ENCODE results near the gene ABHD12B. TPM values are rescaled to one million over a fixed set of nuclear protein-coding genes. Genes with fewer than 3 reads are reported as not detected.

ABHD12B gene
- total and polyA plus RNA-seq, 2 of the 13 experiments (the other 11 are each of a cell fraction or from before 2014, with no cell fraction given), result not detected

DNA sequence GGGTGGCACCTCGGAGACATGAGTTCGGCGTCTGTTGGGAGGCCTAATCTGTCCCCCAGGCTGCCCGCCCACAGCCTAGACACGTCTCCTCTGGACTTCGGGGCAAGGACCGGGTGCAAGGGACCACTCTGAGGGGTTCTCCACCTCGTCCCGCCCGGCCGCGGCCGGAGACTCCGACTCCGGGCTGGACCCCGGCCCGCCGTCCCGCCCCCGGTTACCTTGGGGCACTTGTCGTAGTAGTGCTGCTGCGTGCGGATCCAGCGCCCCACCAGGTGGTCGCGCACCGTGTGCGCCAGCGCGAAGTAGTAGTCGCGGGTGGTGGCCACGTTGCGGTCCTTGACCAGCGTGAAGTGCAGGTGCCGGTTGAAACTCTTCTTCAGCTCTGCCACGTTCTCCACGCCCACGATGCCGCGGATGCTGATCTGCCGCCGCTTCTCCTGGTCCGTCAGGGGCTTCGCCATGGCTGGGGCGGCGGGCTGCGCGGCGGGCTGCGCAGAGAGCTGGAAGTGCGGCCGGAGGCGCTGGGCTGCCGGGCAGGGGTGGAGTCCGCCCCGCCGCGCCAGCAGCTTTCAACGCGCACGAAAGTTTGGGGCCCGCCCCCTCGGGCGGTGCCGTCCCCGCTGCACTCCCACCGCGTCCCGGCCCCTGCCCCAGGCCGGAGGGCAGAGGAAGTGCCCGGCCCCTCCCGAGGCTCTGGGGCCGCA, 72.2 kb downstream of the ABHD12B start, which contains the start of gene PYGL (continued):
- TF ChIP-seq, protein P1, sequence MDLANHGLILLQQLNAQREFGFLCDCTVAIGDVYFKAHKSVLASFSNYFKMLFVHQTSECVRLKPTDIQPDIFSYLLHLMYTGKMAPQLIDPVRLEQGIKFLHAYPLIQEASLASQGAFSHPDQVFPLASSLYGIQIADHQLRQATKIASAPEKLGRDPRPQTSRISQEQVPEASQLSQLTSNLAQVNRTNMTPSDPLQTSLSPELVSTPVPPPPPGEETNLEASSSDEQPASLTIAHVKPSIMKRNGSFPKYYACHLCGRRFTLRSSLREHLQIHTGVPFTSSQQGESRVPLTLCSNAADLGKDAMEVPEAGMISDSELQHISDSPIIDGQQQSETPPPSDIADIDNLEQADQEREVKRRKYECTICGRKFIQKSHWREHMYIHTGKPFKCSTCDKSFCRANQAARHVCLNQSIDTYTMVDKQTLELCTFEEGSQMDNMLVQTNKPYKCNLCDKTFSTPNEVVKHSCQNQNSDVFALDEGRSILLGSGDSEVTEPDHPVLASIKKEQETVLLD (CRISPR knock-in tag; IDR thresholded peaks at IDR 0.05; ENCODE audit: low read depth), result peak; percentile 53; the same call in 1 of the 2 replicates
- TF ChIP-seq KMT2A (CRISPR knock-in tag; IDR thresholded peaks at IDR 0.05) (no peak), ZNF30 (CRISPR knock-in tag; IDR thresholded peaks at IDR 0.05) (no peak), KDM5B (CRISPR knock-in tag; IDR thresholded peaks at IDR 0.05; ENCODE audit: borderline replicate concordance) (peak; percentile 89), ZNF552 (CRISPR knock-in tag; IDR thresholded peaks at IDR 0.05; ENCODE audit: borderline replicate concordance) (no peak), RARA (CRISPR knock-in tag; IDR thresholded peaks at IDR 0.05) (no peak; the same call in 1 of the 2 replicates), ZNF253 (CRISPR knock-in tag; IDR thresholded peaks at IDR 0.05; ENCODE audit: borderline replicate concordance) (peak; percentile 64; the same call in 1 of the 2 replicates), ZSCAN12 (CRISPR knock-in tag; IDR thresholded peaks at IDR 0.05) (0 out of 2 replicates have a peak, but pooled peaks have one; percentile 61), ZNF775 (CRISPR knock-in tag; IDR thresholded peaks at IDR 0.05; ENCODE audit: borderline replicate concordance) (no peak), ZSCAN21 (CRISPR knock-in tag; IDR thresholded peaks at IDR 0.05; ENCODE audit: borderline replicate concordance) (peak; percentile 81), RFXANK (CRISPR knock-in tag; IDR thresholded peaks at IDR 0.05) (no peak), MAFK (conservative IDR thresholded peaks at IDR 0.05 in 1 of 2, IDR thresholded peaks at IDR 0.05 in 1 of 2; ENCODE audit: low read length in 2 of 2) (no peak), ZNF101 (CRISPR knock-in tag; IDR thresholded peaks at IDR 0.05; ENCODE audit: borderline replicate concordance, low read depth) (no peak), POLR2G (IDR thresholded peaks at IDR 0.05; ENCODE audit: low read depth, low read length) (peak; percentile 82; the same call in 1 of the 2 replicates), ZNF672 (CRISPR knock-in tag; IDR thresholded peaks at IDR 0.05) (no peak), GZF1 (CRISPR knock-in tag; IDR thresholded peaks at IDR 0.05) (no peak)
- TF ChIP-seq, protein P2, sequence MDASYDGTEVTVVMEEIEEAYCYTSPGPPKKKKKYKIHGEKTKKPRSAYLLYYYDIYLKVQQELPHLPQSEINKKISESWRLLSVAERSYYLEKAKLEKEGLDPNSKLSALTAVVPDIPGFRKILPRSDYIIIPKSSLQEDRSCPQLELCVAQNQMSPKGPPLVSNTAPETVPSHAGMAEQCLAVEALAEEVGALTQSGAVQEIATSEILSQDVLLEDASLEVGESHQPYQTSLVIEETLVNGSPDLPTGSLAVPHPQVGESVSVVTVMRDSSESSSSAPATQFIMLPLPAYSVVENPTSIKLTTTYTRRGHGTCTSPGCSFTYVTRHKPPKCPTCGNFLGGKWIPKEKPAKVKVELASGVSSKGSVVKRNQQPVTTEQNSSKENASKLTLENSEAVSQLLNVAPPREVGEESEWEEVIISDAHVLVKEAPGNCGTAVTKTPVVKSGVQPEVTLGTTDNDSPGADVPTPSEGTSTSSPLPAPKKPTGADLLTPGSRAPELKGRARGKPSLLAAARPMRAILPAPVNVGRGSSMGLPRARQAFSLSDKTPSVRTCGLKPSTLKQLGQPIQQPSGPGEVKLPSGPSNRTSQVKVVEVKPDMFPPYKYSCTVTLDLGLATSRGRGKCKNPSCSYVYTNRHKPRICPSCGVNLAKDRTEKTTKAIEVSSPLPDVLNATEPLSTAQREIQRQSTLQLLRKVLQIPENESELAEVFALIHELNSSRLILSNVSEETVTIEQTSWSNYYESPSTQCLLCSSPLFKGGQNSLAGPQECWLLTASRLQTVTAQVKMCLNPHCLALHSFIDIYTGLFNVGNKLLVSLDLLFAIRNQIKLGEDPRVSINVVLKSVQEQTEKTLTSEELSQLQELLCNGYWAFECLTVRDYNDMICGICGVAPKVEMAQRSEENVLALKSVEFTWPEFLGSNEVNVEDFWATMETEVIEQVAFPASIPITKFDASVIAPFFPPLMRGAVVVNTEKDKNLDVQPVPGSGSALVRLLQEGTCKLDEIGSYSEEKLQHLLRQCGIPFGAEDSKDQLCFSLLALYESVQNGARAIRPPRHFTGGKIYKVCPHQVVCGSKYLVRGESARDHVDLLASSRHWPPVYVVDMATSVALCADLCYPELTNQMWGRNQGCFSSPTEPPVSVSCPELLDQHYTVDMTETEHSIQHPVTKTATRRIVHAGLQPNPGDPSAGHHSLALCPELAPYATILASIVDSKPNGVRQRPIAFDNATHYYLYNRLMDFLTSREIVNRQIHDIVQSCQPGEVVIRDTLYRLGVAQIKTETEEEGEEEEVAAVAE (CRISPR knock-in tag; IDR thresholded peaks at IDR 0.05; ENCODE audit: borderline replicate concordance), result no peak
- TF ChIP-seq, protein P3, sequence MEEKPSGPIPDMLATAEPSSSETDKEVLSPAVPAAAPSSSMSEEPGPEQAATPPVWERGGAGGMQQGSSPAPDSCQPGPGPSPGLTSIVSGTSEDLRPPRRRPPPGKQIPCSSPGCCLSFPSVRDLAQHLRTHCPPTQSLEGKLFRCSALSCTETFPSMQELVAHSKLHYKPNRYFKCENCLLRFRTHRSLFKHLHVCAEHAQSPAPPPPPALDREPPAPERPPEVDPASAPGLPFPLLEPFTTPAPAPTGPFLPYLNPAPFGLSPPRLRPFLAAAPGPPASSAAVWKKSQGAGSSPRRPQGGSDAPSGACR (CRISPR knock-in tag; IDR thresholded peaks at IDR 0.05), result no peak
- TF ChIP-seq, protein P4, sequence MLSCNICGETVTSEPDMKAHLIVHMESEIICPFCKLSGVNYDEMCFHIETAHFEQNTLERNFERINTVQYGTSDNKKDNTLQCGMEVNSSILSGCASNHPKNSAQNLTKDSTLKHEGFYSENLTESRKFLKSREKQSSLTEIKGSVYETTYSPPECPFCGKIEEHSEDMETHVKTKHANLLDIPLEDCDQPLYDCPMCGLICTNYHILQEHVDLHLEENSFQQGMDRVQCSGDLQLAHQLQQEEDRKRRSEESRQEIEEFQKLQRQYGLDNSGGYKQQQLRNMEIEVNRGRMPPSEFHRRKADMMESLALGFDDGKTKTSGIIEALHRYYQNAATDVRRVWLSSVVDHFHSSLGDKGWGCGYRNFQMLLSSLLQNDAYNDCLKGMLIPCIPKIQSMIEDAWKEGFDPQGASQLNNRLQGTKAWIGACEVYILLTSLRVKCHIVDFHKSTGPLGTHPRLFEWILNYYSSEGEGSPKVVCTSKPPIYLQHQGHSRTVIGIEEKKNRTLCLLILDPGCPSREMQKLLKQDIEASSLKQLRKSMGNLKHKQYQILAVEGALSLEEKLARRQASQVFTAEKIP (CRISPR knock-in tag; IDR thresholded peaks at IDR 0.05; ENCODE audit: borderline replicate concordance), result no peak
- TF ChIP-seq, protein P5, sequence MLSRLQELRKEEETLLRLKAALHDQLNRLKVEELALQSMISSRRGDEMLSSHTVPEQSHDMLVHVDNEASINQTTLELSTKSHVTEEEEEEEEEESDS (CRISPR knock-in tag; IDR thresholded peaks at IDR 0.05; ENCODE audit: borderline replicate concordance), result no peak
